ENCODE results near the gene ALOX5AP.

Gene ALOX5AP

DNA sequence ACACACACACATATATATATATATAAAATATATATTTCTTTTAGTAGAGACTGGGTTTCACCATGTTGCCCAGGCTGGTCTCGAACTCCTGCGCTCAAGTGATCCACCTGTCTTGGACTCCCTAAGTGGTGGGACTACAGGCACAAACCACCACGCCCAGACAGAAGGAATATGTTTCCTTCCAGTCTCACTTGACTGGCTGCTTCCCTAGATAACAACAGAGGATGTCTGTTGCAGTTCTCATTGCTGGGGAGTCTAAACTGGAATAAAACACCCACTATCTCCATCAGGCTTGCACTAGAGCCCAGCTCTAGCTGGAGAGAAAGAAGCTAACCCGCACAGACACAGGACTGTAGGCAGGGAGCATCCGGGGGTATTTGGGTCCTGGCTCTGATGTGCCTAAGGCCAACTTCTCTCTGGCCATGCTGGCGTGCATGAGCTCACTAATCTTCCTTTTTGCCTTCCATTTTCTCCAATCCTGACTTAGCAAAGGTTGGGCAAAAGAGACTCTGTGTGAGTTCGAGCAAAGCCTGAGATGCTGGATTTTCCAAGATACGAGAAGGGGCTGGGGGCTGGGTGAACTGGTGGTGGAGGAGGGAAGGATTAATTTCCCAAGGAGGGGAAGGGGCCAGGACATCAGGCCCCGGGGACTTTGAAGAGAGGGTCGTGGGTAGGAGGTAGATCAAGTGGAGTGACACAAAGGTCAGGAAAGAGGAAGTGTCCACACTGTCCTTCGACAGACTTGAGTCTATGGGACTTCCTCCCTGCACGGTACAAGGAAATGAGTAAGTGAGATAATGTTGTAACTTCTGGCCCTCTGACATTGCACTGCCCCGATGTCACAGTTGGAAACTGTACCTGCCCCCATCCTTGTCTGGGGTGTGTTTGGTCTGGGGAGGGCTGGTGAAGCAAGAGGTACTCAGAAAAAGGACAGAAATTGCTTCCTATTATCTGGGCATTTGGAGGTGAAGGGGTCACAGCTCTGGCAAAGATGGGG is 22.5 kb upstream of the ALOX5AP start:
- ChIA-PET CTCF (interaction anchor here (1.3 kb wide), 1 partner anchor 13 kb away, joined by 3 read pairs; no protein-coding TSS in a partner anchor), POLR2A (no interaction called here)
- DNase-seq (ENCODE audit: extremely low spot score) = no peak
- TF ChIP-seq, protein P1, sequence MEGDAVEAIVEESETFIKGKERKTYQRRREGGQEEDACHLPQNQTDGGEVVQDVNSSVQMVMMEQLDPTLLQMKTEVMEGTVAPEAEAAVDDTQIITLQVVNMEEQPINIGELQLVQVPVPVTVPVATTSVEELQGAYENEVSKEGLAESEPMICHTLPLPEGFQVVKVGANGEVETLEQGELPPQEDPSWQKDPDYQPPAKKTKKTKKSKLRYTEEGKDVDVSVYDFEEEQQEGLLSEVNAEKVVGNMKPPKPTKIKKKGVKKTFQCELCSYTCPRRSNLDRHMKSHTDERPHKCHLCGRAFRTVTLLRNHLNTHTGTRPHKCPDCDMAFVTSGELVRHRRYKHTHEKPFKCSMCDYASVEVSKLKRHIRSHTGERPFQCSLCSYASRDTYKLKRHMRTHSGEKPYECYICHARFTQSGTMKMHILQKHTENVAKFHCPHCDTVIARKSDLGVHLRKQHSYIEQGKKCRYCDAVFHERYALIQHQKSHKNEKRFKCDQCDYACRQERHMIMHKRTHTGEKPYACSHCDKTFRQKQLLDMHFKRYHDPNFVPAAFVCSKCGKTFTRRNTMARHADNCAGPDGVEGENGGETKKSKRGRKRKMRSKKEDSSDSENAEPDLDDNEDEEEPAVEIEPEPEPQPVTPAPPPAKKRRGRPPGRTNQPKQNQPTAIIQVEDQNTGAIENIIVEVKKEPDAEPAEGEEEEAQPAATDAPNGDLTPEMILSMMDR (IDR thresholded peaks at IDR 0.05; ENCODE audit: control extremely low read depth, extremely low read depth, low read depth, missing control alignments) = no peak

DNA sequence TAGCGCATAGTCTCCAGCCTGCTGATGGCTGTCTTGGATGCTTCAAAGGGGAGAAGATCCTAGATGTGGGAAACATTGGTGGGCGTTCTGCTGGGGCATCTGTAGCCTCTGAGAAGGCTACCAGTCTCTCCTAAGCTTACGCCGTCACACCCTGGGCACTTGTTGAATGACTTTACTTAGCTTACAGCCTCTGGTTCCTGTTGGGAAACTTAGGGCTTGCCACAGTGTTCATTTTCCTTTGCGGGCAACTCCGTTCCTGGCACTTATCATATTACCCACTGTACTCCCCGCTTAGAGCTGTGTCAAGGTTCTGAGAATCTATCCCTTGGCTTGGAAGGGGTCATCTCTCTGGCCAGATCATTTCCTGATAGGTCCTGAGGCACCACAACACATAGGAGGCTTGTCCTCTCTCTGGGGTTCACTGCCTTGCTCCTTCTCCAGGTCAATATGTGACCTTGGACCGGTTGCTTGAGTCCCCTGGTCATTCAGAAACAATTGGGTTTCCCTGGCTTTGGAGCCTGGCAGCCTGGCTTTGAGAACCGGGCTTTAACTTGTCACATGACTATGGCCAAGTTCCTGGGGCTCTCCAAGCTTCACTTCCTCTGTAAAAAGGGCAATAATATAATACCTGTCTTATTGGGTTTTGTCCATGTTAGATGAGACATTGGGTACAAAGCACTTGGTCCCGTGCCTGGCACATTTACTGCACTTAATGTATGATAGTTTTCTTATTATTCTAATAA is 20.5 kb upstream of the ALOX5AP start:
- TF ChIP-seq, protein P1 (IDR thresholded peaks at IDR 0.05; ENCODE audit: control extremely low read depth, extremely low read depth, low read depth, missing control alignments) = no peak
- ChIA-PET POLR2A (no interaction called here), CTCF (interaction anchor here (1.3 kb wide), 1 partner anchor 11 kb away, joined by 3 read pairs; no protein-coding TSS in a partner anchor)
- DNase-seq (ENCODE audit: extremely low spot score) = no peak

DNA sequence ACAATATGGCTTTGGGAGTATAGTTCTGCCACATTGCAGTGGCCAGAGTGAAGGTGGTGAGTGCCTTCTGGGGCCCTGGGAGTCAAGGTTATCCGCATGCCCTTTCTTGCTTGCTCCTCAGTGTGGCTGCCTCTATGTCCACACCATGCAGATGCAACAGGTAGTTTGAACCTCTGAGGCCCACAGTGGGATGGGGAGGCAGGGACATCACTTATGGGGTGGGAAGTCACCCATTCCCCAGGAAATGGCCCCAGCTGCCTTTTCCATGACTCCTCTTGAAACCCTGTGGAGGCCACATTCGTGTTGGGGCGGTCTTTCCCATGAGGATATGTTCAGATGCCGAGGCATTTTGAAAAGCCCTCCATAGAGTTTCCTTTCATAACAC is 20.0 kb upstream of the ALOX5AP start:
- ChIA-PET CTCF (interaction anchor here (1.0 kb wide), 1 partner anchor 11 kb away, joined by 3 read pairs; no protein-coding TSS in a partner anchor), POLR2A (no interaction called here)
- no peak for DNase-seq (ENCODE audit: extremely low spot score)
- TF ChIP-seq, protein P1 (IDR thresholded peaks at IDR 0.05; ENCODE audit: control extremely low read depth, extremely low read depth, low read depth, missing control alignments) = no peak

DNA sequence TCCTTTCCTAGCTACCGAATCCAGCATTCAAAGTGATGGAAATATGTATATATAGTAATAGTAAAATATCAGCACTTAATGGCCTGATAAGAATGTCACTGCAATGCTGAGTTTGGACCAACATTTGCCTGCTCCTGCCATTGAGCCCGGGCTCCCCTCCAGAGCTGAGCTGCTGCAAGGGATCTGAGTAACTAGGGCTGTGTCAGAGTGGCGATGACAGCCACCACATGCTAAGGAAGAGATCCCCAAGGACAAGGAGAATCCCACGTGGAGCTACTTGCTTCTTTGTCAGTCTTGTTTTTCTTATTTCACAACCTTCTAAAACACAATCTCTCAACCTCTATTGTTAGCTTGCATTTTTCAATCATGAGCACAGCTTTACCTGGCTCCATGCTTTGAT is 19.5 kb upstream of the ALOX5AP start:
- ChIA-PET POLR2A (no interaction called here), CTCF (interaction anchor here (1.0 kb wide), 1 partner anchor 12 kb away, joined by 3 read pairs; no protein-coding TSS in a partner anchor)
- no peak for DNase-seq (ENCODE audit: extremely low spot score)
- TF ChIP-seq, protein P1 (IDR thresholded peaks at IDR 0.05; ENCODE audit: control extremely low read depth, extremely low read depth, low read depth, missing control alignments) = no peak

DNA sequence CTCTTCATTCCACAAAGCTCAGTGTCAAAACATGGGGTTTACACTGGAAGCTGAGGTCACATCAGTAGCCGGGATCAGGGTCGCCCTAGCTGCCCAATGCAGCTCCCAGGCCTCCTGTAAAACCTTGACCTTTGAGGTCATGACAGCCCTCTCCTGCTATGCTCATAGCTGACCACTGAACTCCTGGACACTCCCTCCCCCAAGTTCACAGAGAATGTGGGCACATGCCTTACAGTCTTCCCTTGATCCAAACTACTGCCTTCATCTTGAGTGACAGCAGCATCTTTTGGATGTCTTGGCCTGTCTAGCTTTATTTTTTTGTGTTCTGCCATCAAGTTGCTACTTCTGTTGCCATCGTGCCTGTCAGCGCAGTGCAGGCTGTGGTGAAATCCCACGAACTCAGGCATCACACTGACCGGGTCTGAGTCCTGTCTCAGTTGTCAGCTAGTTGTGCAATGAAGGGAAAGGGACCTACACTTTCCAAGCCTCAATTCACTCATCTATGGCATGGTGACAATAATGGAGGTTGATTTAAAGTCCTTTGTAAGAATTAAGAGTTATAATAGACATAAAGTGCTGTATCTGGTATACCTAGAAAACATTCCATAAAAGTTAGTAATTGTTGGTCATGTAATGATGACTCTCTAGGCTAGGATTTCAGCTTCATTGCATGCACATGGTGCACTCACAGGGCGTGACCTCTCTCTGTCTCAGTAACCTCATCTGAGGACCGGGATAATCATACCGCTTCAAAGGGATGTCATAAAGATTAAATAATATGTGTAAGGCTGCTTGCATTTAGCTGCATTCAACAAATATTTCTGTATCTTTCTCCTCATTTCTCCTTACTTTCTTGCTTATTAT is 16.4 kb upstream of the ALOX5AP start:
- no peak for DNase-seq (ENCODE audit: extremely low spot score)
- ChIA-PET CTCF (interaction anchor here (0.9 to 1.1 kb wide), 3 partner anchors 18 to 36 kb away, joined by 3 read pairs; no protein-coding TSS in a partner anchor), POLR2A (no interaction called here)

More for the DNA sequence above, 16.4 kb upstream of the ALOX5AP start:
- TF ChIP-seq, protein P1 (IDR thresholded peaks at IDR 0.05; ENCODE audit: control extremely low read depth, extremely low read depth, low read depth, missing control alignments) = no peak

All from GM10248 (cell line).